ENCODE measurements around the gene FOS. TPM values are rescaled to one million over a fixed set of nuclear protein-coding genes. Genes with fewer than 3 reads are reported as not detected.

Gene FOS
- total and polyA plus RNA-seq, 4 donors, result 63.7 to 879 (median 131) TPM

DNA sequence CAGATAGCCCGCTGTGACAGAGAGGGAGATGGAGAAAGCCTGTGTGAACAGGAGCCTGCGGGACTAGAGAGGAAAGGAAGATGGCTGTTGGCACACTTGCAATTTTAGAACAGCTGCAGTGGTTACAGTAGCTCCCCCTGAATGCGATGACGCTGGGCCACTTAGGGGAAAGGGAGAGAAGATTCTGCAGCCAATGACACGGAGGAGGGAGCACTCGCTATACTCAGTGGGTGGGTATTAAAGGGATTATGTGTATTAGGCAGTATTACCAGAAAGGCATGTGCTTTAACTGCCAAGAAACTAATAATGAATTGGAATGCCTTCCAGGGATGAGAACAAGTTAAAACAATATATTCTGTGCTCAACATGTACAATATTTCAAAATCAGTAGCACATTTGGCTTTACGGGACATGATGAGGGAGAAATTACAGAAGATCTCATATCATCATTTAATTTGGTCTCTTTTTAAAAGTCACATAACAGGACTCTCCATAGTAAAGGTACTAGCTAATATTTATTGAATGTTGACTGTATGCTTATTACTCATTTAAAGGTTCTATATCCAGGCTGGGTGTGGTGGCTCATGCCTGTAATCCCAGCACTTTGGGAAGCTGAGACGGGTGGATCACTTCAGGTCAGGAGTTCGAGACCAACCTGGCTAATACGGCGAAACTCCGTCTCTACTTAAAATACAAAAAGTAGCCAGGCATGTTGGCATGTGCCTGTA is 35.9 kb upstream of the FOS start:
- peaks cover 1 to 15% (median 7%) of the 10 kb centered on the region in 5 donors for H3K4me1 ChIP-seq (ENCODE audit: control insufficient read depth in 5 of 5, insufficient read depth in 5 of 5, low read length in 5 of 5)
- TF ChIP-seq, protein P1, sequence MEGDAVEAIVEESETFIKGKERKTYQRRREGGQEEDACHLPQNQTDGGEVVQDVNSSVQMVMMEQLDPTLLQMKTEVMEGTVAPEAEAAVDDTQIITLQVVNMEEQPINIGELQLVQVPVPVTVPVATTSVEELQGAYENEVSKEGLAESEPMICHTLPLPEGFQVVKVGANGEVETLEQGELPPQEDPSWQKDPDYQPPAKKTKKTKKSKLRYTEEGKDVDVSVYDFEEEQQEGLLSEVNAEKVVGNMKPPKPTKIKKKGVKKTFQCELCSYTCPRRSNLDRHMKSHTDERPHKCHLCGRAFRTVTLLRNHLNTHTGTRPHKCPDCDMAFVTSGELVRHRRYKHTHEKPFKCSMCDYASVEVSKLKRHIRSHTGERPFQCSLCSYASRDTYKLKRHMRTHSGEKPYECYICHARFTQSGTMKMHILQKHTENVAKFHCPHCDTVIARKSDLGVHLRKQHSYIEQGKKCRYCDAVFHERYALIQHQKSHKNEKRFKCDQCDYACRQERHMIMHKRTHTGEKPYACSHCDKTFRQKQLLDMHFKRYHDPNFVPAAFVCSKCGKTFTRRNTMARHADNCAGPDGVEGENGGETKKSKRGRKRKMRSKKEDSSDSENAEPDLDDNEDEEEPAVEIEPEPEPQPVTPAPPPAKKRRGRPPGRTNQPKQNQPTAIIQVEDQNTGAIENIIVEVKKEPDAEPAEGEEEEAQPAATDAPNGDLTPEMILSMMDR (IDR thresholded peaks at IDR 0.05; ENCODE audit: control extremely low read depth, extremely low read depth), result no peak
- H3K9me3 ChIP-seq (ENCODE audit: control insufficient read depth in 4 of 4, insufficient read depth in 3 of 4, low read length in 3 of 4), result no peaks in the 10 kb centered on the region
- DNase-seq (peak; percentile 94 to 98 (median 98)), ATAC-seq (ENCODE audit: insufficient read depth, low FRiP score) (no peak)
- H3K4me3 ChIP-seq, result no peak overlapping the region
- no peak overlapping the region for H3K27ac ChIP-seq (ENCODE audit: low read depth in 1 of 2, low read length in 1 of 2)
- no peaks in the 10 kb centered on the region for H3K36me3 ChIP-seq (ENCODE audit: control insufficient read depth in 4 of 4, insufficient read depth in 4 of 4, low read length in 4 of 4)
- no peaks in the 10 kb centered on the region for H3K27me3 ChIP-seq (ENCODE audit: control insufficient read depth in 3 of 3, insufficient read depth in 3 of 3, low read length in 2 of 3)
- H3K9ac ChIP-seq (ENCODE audit: insufficient read depth in 1 of 2, low read length in 2 of 2), result peak overlapping the region in 1 of 2 donors; percentile 59
- 77 to 82% methylated on average over 12 of the region's 12 CpGs for WGBS, 2 donors

DNA sequence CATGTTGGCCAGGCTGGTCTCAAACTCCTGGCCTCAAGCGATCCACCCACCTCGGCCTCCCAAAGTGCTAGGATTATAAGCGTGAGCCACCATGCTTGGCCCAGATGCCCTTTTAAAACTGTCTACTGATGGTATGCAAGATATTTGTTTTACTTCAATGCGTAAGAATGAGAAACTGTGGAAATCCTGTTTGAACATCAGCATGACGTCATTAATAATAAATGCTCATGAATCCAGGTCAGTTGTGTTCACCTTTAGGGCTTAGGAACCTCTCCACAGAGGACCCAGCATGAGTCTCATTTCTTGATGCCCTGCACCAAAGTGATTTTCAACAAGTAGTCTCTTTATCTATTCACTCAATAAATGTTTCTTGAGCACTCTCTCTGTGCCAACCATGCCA is 34.5 kb upstream of the FOS start:
- no peak overlapping the region for H3K27ac ChIP-seq (ENCODE audit: low read depth in 1 of 2, low read length in 1 of 2)
- no peak for DNase-seq
- H3K4me1 ChIP-seq (ENCODE audit: control insufficient read depth in 5 of 5, insufficient read depth in 5 of 5, low read length in 5 of 5), result peaks cover 0 to 10% (median 2%) of the 10 kb centered on the region in 5 donors
- no peaks in the 10 kb centered on the region for H3K36me3 ChIP-seq (ENCODE audit: control insufficient read depth in 4 of 4, insufficient read depth in 4 of 4, low read length in 4 of 4)
- no peak overlapping the region for H3K9ac ChIP-seq (ENCODE audit: insufficient read depth in 1 of 2, low read length in 2 of 2)
- H3K27me3 ChIP-seq (ENCODE audit: control insufficient read depth in 3 of 3, insufficient read depth in 3 of 3, low read length in 2 of 3), result no peaks in the 10 kb centered on the region
- TF ChIP-seq, protein P1 (IDR thresholded peaks at IDR 0.05; ENCODE audit: control extremely low read depth, extremely low read depth), result no peak
- WGBS, 2 donors, result 94% methylated on average over 5 of the region's 5 CpGs
- ATAC-seq (ENCODE audit: insufficient read depth, low FRiP score), result no peak
- H3K9me3 ChIP-seq (ENCODE audit: control insufficient read depth in 4 of 4, insufficient read depth in 3 of 4, low read length in 3 of 4), result no peaks in the 10 kb centered on the region
- H3K4me3 ChIP-seq, result no peak overlapping the region

DNA sequence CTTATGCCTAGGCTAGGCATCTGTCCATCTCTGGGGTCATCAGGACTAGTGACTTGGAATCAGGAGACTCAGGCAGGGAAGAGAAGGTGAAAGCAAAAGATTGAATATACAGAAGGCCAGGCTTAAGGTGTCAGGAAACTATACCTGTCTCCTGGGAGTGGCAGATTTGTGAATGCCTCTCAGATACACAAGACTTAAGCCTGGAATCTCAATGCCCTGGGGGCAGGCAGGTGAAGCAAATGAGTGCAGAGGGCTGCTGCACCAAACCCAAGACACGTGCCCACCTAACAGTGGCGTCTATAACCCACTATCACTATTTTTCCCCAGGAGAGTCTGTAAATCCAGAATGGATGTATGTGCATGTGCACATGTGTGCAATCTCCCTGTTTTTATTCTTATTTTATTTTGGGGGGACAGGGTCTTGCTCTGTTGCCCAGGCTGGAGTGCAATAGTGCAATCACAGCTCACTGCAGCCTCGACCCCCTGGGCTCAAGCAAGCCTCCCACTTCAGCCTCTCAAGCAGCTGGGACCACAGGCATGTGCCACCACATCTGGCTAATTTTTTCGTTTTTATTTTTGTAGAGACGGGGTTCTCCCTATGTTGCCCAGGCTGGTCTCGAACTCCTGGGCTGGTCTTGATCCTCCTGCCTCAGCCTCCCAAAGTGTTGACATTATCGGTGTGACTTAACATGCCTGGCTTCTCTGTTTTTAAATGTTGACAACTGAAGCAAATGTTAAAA is 31.9 kb upstream of the FOS start:
- no peaks in the 10 kb centered on the region for H3K27me3 ChIP-seq (ENCODE audit: control insufficient read depth in 3 of 3, insufficient read depth in 3 of 3, low read length in 2 of 3)
- WGBS, 2 donors, result 90 to 93% methylated on average over 7 of the region's 7 CpGs
- no peak overlapping the region for H3K27ac ChIP-seq (ENCODE audit: low read depth in 1 of 2, low read length in 1 of 2)
- H3K9ac ChIP-seq (ENCODE audit: insufficient read depth in 1 of 2, low read length in 2 of 2), result no peak overlapping the region
- no peak overlapping the region for H3K4me3 ChIP-seq
- TF ChIP-seq, protein P1 (IDR thresholded peaks at IDR 0.05; ENCODE audit: control extremely low read depth, extremely low read depth), result no peak
- DNase-seq, result no peak
- ATAC-seq (ENCODE audit: insufficient read depth, low FRiP score), result no peak
- no peaks in the 10 kb centered on the region for H3K36me3 ChIP-seq (ENCODE audit: control insufficient read depth in 4 of 4, insufficient read depth in 4 of 4, low read length in 4 of 4)
- H3K9me3 ChIP-seq (ENCODE audit: control insufficient read depth in 4 of 4, insufficient read depth in 3 of 4, low read length in 3 of 4), result no peaks in the 10 kb centered on the region
- peaks cover 0 to 14% (median 3%) of the 10 kb centered on the region in 5 donors for H3K4me1 ChIP-seq (ENCODE audit: control insufficient read depth in 5 of 5, insufficient read depth in 5 of 5, low read length in 5 of 5)
